Stimulated activated CD4-positive, alpha-beta T cell treated with anti-CD3 and anti-CD28 coated beads, TNF-alpha, amount 100 ng/mL, for 48 hours (primary cell): ENCODE measurements around the gene PDE4B.
"Not testable (repeated sequence)": the region's sequence is repeated elsewhere in the genome, so short reads cannot be mapped to it uniquely, and the experiment has no call there.

ENCODE experiments used
- DNase-seq, 3 donors: peaks; one replicate each; pipeline ENCODE4 v3.0.0-alpha.2; 2020; ENCODE audit warnings: low read depth in 3 of 3

Gene PDE4B

DNA sequence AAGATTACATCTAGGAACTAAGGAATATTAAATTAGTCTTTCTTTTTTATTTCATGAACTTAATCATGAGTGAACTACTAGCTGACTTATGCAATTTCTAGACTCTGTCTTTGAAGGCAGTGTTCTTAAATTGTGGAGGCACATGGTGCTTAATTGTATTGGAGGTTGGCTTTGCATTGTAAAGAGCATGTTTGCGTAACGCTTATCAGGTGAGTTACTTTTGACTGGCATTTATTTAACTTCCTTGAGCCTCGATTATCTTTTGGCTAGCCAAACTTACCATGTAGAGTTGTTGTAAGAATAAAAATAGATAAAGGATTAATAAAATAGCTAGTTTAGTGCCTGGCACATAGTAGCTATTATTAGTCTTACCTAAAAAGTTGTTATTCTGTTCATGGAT, 262.4 kb downstream of the PDE4B start:
- no peak for DNase-seq

- DNase-seq, result not testable (repeated sequence)
These were observed 264.8 kb downstream of the PDE4B start for GRCh38 chr1:66057448-66057847.

DNA sequence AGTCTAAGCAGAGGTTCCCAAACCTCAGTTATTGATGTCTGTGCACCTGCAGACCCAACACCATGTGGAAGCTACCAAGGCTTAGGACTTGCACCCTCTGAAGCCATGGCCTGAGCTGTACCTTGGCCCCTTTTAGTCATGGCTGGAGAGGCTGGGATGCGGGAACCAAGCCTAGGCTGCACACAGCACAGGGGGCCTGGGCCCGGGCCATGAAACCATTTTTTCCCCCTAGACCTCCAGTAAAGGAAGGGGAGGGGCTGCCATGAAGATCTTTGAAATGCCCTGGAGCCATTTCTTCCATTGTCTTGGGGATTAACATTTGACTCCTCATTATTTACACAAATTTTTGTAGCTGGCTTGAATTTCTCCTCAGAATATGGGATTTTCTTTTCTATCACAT, 265.9 kb downstream of the PDE4B start:
- DNase-seq, result no peak

- not testable (repeated sequence) for DNase-seq
These were observed 274.5 kb downstream of the PDE4B start for GRCh38 chr1:66067219-66067618.

- DNase-seq, result no peak
These were observed 277.5 kb downstream of the PDE4B start for GRCh38 chr1:66069976-66070876.

GRCh38 chr1:66073388-66073787, 280.7 kb downstream of the PDE4B start:
- no peak for DNase-seq

DNA sequence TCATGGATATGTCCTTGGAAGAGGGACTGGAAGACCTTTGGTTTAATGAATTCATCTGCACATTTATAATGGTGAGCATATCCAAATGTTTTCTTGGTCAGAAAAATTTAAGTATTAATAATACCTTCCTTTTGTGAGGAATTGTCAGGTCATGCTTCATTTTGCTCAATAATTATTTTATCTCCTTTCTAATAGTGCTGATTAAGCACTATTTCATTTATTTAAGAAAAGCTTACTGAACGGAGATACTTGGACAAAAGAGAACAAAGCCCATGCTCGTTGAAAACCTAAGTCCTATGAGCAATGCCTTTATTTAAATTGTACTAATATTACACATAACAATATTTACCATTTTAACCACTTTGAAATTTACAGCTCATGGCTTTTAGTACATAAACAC, 281.5 kb downstream of the PDE4B start:
- DNase-seq, result no peak

DNA sequence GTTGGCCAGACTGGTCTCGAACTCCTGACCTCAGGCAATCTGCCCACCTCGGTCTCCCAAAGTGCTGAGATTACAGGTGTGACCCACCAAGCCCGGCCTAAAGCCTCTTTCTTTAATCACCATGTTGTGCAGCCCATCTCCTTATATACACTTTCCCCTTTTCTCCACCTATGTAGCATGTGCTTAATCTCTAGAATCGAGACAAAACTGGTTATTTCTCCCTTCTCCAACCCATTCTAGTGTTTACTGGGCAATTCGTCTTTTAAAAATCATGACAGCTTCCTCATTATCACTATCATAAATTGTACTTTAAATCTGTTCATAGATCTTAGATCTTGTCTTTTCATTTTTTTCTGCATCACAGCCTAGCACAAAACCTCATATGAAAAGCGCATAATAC, 285.7 kb downstream of the PDE4B start:
- no peak for DNase-seq

DNA sequence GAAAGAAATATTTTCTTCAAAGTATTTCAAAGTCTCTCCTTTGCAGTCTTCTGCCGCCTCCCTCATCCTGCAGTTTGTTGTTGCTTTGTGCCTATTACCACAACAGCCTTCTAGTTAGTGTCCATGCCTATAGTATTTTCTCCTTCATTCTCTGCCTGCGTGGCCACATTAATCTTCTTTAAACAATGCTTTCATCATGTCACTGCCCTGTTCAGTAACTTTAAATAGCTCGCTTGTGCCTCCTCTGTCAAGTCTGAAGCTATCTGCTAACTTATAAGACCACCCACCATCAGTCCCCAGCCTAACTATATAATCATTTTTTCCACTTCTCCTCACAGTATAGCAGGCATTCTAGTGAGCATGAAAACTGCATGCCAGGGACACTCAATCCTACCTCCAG, 290.3 kb downstream of the PDE4B start:
- no peak for DNase-seq

DNA sequence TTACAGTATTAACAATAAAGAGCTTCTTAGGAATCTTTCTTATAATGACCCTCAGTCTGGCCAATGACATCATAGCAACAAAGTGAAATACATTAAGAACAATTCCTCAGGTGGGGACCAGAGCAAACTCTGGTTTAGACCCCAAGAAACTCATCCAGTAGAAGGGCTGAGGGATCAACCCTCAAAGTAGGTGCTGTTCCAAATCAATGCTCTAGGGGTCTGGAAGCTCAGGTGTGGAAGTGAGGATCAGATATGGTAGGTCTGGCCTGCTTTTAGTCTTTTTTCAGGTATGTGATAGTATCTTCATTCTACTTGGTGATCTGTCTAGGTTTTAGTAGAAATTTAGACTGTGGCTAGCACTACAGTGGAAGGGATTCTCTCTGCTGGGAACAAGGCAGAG, 291.7 kb downstream of the PDE4B start:
- no peak for DNase-seq

- no peak for DNase-seq
These were observed 292.9 kb downstream of the PDE4B start for GRCh38 chr1:66085600-66085999.

DNA sequence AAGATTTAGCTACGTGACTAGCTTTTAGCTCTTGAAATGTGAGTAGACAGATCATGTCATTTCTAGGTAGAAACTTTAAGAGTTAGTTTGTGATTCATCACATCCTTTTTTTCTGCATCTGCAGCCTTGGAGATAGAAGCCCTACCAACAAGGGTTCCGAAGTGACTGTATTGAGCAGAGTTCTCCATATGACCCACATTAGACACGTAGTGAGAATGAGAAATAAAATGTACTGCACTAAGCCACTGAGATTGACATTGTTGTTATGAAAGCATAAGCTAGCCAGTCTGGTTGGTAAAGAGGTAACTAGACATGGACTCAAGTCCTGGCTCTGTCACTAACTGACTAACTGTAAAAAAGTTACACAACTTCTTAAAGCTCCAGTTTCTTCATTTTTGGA, 296.1 kb downstream of the PDE4B start:
- no peak for DNase-seq

DNA sequence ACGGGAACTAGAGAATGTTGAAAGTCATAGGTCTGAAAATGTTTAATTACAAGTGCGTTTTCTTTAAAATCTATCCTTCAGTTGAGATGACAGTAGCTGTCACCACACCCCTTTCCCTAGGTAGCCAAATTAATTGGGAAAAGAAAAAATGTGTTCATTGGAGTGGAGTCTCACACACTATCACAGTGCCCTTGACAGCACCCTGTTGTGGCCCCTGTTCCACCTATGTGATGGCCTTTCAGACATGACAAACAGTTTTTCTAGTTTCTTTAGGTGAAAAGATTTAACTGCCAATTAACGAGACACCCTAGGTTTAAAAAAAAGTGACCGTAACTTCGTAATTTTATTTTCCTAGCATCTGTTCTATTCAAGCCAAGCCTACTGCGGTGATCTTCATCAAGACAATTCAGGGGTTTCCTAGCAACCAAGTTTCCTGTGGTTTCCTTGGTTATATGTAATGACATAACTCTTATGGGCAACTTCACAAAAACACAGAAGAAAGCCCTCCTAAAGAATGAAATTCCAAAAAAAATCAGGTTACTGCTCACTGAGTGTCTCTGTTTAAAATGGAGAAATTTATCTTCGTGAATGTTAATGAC, 298.3 kb downstream of the PDE4B start:
- DNase-seq, result no peak

DNA sequence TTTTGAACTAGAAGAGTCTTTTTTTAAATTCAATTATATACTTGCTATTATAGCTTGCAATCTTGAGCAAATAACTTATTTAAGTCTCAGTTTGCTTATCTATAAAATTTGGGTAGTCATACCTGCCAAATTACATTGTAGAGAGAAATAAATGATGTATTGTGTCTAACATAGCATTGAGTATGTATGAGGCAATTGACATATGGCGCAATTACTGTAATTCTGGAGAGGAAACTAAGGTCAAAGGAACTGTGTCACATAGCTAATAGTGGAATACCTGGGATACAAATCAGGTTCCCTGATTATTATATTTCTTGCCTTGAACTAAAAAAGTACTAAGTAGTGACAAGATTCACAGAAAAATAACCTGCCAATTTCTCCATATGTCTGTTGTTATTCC, 302.5 kb downstream of the PDE4B start:
- no peak for DNase-seq

DNA sequence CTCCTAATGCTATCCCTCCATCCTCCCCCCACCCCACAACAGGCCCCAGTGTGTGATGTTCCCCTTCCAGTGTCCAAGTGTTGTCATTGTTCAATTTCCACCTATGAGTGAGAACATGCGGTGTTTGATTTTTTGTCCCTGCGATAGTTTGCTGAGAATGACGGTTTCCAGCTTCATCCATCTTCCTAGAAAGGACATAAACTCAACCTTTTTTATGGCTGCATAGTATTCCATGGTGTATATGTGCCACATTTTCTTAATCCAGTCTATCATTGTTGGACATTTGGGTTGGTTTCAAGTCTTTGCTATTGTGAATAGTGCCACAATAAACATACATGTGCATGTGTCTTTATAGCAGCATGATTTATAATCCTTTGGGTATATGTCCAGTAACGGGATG, 308.3 kb downstream of the PDE4B start:
- not testable (repeated sequence) for DNase-seq

DNA sequence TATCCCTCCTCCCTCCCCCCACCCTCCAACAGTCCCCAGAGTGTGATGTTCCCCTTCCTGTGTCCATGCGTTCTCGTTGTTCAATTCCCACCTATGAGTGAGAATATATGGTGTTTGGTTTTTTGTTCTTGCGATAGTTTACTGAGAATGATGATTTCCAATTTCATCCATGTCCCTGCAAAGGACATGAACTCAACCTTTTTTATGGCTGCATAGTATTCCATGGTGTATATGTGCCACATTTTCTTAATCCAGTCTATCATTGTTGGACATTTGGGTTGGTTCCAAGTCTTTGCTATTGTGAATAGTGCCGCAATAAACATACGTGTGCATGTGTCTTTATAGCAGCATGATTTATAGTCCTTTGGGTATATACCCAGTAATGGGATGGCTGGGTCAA, 311.4 kb downstream of the PDE4B start:
- DNase-seq, result not testable (repeated sequence)

- no peak for DNase-seq
These were observed 315.9 kb downstream of the PDE4B start for GRCh38 chr1:66108624-66109023.

GRCh38 chr1:66112744-66113400, 320.2 kb downstream of the PDE4B start:
- DNase-seq, result no peak

- DNase-seq, result no peak
These were observed 326.5 kb downstream of the PDE4B start for GRCh38 chr1:66119148-66119547.

DNA sequence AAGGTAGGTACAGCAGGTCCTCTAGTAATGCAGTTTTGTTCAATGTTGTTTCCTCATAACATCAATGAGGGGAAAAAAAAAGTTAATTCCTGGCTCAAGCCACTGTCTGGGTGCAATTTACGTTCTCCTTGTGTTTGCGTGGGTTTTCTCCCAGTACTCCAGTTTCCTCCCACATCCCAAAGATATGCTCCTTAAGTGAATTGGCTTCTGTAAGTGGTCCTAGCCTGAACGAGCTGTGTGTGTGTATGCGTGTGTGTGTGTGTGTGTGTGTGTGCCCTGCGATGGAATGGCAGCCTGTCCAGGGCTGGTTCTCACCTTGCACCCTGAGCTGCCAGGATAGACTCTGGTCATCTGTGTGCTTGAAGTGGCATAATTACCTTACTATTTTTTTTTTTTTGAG, 332.0 kb downstream of the PDE4B start:
- no peak for DNase-seq

GRCh38 chr1:66128641-66129040, 335.9 kb downstream of the PDE4B start:
- DNase-seq, result not testable (repeated sequence)

GRCh38 chr1:66132324-66132723, 339.6 kb downstream of the PDE4B start:
- DNase-seq, result no peak

DNA sequence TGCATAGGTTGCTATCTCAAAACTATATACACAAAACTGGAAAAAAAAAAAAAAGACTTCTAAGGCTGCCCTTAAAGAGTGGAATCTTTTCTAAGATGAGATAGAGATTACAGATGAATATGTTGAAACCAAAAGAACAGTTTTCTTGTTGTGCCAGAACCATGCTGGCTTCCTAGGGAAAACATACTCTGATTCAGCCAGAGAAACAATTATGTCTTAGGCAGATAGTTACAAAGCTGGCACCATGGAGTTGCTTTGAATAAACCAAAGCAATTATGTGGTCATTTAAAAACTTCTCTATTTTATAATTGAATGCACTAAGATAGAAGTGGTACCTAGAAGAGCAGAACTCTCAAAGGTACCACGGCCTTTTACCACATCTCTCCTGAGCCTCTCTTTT, 341.3 kb downstream of the PDE4B start:
- DNase-seq, result no peak
